SHP77 treated with DMSO at 0.1 percent for 48 hours (cell line): ENCODE measurements around the gene ZFYVE28.
A peak's percentile ranks its signal among the peaks of the same experiment; 100 is the strongest.
"Not testable (repeated sequence)": the region's sequence is repeated elsewhere in the genome, so short reads cannot be mapped to it uniquely, and the experiment has no call there.

Experiments
- DNase-seq: peaks from one replicate; lab custom pipeline; 2025; lab: John Stamatoyannopoulos, UW

Gene ZFYVE28

GRCh38 chr4:2289311-2289954 is 129.0 kb downstream of the ZFYVE28 start:
- no peak for DNase-seq

- DNase-seq, result no peak
Measured at GRCh38 chr4:2288051-2288541, 130.3 kb downstream of the ZFYVE28 start.

- DNase-seq, result no peak
Measured at GRCh38 chr4:2287594-2287915, 130.9 kb downstream of the ZFYVE28 start.

DNA sequence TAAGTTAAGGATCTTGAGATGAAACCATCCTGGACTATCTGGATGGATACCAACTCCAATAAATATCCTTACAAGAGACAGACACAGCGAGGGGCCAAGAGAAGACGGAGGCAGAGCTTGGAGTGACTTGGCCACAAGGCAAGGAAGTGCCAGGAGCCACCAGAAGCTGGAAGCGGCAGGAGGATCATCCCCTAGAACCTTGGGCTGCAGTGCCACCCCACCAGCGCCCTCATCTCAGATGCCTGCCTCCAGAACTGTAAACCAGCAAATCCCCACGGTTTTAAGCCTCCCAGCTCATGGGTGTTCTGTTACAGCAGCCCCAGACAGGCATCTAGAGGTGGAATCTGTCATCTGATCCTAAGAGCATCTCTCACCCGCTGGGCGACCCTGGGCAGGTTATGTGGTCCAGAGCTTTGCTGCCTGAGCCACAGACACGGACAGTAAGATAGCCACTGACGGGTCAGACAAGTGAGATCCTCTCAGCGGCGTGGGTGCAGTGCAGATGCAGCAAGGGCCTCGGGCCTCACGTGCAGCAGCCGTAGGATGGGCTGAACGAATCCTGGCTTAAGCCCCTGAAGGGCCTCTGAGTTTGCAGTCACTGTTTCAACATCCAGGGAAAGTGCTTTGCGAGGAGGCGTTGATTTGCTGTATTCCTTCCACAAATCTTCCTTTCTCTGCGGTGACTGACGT is 131.4 kb downstream of the ZFYVE28 start:
- no peak for DNase-seq

GRCh38 chr4:2285613-2286381 is 132.6 kb downstream of the ZFYVE28 start:
- DNase-seq, result no peak

DNA sequence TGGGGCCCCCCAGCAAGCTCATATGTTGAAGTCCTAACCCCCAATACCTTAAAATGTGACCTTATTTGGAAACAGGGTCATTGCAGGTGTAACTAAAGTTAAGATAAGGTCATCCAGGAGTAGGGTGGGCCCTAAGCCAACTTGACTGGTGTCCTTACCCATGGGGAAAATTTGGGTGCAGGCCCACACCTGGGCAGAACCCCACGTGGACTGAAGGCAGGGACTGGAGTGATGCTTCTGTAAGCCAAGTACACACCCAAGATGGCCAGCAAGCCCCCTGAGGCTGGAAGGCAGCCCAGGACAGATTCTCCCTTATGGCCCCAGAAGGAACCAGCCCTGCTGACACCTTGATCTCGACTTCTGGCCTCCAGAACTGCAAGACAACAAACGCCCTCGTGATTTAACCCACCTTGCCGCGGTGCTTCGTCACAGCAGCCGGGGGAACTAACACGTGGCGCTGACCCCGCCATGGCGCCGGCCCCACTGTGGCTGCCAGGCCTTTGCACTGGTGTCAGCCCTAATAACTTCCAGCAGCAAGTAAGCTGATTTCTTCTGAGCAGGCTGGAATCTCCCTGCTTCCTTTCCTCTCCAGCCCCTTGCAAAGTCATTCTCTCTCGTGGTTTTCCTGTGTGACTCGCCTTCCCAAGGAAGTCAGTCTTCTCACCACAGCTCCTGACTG is 133.4 kb downstream of the ZFYVE28 start:
- no peak for DNase-seq

GRCh38 chr4:2284161-2284933 is 134.1 kb downstream of the ZFYVE28 start:
- DNase-seq, result no peak

DNA sequence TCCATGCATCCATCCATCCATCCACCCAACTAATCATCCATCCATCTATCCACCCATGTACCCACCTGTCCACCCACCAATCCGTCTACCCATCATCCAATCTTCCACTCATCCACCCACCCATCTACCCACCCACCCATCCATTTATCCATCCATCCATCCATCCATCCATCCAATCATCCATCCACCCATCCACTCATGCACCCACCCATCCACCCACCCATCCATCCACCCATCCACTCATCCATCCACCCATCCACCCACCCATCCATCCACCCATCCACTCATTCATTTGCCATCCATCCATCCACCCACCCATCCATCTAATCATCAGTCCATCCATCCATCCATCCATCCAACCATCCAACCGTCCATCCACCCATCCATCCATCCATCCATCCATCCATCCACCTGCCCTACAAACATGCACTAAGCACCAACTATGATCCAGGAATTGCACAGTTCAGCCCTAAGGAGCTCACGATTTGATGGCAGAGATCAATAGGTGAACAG is 135.2 kb downstream of the ZFYVE28 start:
- no peak for DNase-seq

DNA sequence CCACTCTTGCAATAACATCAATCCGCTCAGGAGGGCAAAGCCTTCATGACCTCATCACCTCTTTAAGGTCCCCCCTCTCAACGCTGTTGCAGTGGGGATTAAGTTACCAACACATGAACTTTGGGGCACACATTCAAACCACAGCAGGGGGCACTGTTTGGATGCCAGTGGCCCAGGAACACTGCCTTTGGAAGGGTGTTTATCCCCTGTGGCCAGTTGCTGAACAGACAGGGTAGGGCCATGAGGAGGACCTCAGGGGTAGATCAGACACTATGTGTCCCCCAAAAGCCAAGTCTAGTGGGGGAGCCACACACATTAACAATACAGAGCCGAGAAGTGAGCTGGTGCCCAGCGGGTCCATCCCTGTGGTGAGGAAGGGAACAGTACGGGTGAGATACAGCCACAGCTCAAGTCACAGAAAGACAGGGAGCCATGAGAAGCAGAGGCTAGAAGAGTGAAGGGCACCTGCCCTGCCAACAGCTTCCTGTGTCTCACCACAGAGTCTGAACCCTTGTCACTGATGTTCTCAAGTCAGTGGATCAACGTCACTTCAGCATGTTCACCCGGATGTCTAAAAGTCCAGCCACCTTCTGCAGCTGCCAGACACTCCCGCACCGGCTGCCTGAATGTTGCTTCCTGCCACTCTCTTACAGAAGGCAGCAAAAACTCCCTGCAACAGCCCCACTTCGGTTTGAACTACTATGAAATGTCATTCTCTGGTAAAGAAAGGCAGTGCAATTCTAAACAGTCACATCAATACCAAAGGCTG is 136.7 kb downstream of the ZFYVE28 start:
- peak; percentile 13 for DNase-seq

GRCh38 chr4:2280531-2281300 is 137.7 kb downstream of the ZFYVE28 start:
- DNase-seq, result no peak

DNA sequence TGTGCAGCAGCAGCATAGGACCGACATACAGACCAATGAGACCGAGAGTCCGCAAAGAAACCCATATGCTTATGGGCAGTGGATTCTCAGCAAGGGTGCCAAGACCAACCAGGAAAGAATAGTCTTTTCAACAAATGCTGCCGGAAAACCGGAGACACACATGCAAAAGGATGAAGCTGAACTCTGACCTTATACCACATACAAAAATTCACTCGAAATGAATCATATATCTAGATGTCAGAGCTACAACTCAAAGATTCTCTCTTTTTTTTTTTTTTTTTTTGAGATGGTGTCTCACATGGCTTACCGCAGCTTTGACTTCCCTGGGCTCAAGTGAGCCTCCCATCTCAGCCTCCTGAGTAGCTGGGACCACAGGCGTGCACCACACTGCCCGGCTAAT is 140.5 kb downstream of the ZFYVE28 start:
- no peak for DNase-seq

DNA sequence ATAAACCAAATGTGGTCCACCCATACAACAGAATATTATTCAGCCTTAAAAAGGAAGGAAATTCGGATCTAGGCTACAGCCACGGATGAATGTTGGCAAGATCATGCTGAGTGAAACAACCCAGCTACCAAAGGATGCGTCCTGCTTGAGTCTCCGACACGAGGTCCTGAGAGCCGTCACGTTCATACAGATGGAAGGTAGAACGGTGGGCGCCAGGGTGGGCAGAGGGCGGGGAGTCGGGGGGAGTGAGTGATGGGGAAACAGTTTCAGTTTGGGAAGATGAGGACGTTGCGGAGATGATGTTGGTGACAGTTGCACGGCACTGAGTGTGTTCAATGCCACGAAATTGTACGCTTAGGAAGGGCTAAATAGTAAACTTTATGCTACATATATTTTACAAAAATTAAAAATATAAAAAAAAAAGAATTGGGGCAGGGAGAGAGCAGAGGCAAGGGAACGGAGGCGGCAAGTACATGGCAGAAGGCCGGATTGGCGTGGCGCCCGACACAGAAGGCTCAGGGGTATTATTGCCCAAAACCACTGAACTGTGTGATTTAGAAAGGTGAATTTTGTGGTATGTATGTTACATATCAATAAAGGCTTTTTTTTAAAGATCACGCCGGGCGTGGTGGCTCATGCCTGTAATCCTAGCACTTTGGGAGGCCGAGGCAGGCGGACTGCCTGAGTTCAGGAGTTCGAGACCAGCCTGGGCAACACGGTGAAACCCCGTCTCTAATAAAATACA is 141.7 kb downstream of the ZFYVE28 start:
- DNase-seq, result no peak

DNA sequence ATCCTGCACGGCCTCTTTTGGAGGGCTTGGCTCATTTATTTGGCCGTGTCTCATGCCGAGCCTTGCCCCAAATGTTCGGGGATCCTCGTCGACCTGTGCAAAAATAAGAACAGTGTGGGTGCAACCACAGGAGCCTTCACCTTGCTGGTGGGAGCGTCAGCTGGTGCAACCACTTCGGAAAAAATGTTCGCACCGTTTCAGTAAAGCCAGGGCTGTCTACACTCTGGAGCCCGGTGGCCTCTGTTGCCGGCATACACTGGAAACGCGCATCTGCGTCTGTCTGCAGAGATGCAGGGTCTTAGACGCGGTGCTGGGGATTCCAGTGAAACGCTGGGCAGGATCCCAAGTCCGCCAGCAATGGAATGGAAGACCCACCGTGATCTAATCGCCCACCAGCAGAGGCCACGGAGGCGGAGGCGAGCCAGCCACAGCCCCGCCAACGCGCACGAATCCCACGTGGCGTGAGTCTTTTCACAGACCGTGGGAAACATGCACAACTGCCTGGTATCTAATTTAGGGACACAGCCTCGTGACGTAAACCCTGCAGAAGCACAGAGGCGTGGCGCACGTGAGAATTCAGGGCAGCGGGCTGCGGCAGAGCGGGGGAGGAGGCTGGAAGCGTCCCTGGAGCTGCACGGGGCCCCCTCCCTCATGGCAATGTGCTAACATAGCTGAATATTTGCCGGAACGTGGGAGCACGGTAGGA is 142.7 kb downstream of the ZFYVE28 start:
- no peak for DNase-seq

GRCh38 chr4:2275044-2275397 is 143.4 kb downstream of the ZFYVE28 start:
- not testable (repeated sequence) for DNase-seq

GRCh38 chr4:2274320-2275043 is 144.0 kb downstream of the ZFYVE28 start:
- no peak for DNase-seq

DNA sequence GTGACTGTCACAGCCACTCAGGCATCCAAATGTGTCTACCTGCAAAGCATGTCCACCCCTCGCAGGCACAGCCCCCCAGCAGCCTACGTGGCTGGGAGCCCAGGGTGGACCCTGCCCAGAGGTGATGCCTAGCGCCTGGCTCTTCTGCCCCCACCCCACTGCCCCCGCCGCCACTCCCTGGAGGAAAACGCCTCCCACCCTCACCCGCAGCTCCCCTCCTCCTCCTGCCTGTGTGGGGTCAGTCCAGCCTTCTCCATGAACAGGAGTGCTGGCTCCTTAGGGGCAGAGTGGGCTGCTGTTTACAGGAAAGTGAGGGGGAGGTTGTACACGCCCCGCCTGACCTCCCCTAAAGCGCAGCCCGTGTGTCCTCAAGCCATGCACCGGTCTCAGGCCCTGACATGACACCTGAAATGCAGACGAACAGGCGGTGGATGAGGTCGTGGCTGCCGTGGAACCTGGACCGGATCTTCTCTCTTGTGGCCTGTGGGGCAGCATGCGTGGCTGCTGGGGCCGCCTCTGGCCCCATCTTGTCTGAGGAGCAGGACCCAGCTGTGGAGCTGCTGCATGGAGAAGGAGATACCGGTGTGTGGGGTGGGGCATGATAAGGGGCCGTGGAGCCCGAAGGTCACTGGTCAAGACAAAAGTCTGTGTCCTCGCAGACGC is 144.7 kb downstream of the ZFYVE28 start:
- DNase-seq, result no peak

DNA sequence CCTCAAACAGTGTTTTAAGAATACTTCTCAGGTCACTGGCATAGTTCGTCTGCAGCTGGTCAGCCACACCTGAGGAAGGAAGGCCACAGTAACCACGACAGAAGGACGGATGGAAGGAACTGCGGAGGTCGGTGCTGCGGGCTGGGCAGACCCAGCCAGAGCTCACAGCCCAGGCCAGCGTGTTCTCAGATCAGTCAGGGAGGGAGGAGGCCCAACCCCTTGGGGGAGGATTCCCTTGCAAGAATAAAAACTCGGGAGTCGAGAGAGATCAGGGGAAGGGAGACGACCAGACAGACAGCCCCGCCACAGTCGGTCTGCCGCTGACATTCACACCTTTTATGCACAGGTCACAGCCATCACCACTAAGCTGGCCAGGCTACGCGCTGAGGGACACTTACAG is 145.2 kb downstream of the ZFYVE28 start:
- no peak for DNase-seq

- DNase-seq, result no peak
Measured at GRCh38 chr4:2272828-2273120, 145.7 kb downstream of the ZFYVE28 start.
